Measurements from ENCODE around the gene EGLN1. TPM values are rescaled to one million over a fixed set of nuclear protein-coding genes. Genes with fewer than 3 reads are reported as not detected.

Gene EGLN1
- total RNA-seq = 41.2 and 52.0 TPM in 2 replicates

DNA sequence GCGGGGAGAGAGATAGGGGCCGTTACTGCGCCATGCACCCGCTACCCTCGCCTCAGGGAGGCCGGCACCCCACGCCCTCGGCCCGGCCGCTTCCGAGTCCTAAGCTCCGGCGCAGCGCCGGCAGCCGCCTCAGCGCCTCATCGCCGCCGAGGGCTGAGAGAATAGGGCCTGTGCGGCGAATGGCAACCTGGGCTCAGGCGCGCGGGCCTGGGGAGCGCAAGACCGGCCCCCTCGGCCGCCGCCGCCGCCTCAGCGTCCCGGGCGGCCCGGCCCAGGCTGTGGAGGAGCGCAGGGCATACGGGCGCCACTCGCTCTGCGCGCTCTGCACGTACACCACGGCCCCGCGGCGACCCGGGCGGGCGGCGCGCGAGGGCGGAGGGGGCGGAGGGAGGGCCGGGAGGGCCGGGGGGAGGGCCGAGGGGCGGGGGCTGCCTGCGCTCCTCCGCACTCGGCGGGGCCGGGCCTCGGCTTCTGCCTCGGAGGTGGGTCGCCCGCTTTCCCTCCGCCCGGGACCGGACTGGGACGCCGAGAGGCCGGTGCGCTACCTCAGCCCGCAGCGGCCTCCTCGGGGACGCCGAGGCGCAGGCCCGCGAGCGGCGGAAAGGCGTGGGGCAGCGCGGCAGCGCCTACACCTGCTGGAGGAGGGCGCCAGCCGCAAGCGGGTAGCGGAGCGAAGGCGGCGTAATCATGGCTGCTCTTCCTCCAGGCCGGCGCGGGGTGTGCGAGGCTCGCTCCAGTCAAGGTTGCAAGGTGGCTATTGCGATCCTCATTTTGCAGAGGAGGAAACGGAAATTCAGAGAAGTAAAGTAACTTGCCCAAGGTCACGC lies at the start of gene EGLN1:
TSS of gene EGLN1 (minus strand) at position 317 of the 827 bp plus-strand sequence. CDS start 399 bp downstream, outside the sequence.

DNA sequence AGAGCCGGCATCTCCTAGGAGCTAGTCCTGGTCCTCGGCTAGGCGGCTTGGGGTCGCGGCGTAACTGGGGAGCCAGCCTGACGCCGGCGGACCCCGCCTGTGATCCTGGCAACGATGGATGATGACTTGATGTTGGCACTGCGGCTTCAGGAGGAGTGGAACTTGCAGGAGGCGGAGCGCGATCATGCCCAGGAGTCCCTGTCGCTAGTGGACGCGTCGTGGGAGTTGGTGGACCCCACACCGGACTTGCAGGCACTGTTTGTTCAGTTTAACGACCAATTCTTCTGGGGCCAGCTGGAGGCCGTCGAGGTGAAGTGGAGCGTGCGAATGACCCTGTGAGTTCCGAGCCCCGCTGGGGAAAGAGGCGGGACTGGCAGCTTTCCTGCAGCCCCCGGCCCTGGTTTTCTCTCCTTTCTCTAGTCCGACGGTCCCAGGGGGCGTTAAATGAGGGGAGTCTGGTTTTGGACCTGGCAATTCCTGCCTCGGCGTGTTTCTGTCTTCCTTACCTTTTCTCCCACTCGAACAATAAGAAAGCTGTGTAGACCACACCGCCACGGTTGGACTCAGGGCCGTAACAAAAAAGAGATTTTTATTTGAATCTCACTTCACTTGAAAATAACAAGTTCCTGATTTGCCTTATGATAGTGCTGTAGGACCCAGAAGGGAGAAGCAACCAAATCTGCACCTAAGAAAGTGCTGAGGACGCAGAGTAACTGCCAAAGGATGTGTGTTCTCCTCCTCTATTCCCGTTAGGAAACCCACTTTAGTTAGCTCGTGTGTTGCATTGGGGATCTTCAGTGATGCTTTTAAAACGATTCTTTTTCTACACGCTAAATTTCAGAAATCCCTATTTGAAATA lies 83.6 kb downstream of the EGLN1 start, which contains the start of gene SPRTN:
TSS of gene SPRTN (plus strand) at position 24 of the 859 bp plus-strand sequence. CDS start at position 115, 91 bp downstream.

DNA sequence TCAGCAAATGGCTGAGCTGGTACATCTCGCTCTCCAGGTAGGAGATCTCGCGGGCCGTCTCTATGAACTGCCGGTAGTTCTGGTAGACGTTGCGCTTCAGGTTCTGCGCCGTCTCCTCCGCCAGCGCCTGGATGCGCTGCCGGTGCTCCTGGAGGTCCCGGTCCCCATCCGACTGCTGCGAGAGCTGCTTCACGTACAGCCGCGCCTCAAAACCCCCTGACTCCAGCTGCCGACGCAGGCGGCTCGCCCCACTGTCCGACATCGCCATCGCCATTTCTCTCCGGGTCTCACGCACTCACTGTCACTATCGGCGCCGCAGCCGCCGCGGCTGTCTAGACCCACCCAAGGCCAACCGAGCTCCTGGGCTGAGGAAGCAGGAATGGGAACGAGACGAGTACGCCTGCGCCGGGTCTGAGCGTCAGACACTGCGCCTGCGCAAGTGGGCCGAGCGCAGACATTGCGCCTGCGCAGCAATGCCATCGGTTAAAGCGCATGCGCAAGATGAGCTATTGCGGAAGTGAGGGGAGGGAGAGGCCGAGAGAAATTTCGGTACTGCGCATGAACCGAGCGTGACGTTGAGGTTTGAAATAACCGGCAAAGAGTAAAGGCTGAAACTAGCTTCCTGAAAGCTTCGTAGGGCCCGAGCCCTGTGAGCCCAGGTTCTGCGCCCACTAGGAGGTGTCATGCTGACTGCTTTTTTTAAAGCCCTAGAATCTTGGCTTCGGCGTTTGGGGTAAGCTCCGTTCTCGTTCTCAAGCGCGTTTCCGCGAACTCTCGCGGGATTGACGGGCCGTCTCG lies 84.4 kb downstream of the EGLN1 start, which contains the start of gene EXOC8:
TSS of gene EXOC8 (minus strand) at position 381 of the 798 bp plus-strand sequence. CDS start at position 274, 107 bp downstream.

Other genes starting within 250 kb of the EGLN1 start
- gene GNPAT, start 181.1 kb downstream of the EGLN1 start, total RNA-seq = 31.3 and 33.0 TPM in 2 replicates
- gene EXOC8, start 84.4 kb downstream of the EGLN1 start, total RNA-seq = 7.0 and 11.0 TPM in 2 replicates
- gene SPRTN, start 84.0 kb downstream of the EGLN1 start, total RNA-seq = 8.9 and 24.0 TPM in 2 replicates
- gene TSNAX, start 106.4 kb upstream of the EGLN1 start, total RNA-seq = 24.6 and 31.8 TPM in 2 replicates
- 1.9 and 4.2 TPM in 2 replicates for gene DISC1, start 204.5 kb upstream of the EGLN1 start, total RNA-seq